D721Med (cell line): ENCODE measurements around the gene PLIN1.

Experiments
- DNase-seq: peaks from one replicate; pipeline ENCODE4 v3.0.0; 2011; ENCODE audit warnings: low spot score; ENCODE audit not compliant: insufficient read length
- FAIRE-seq: peaks from 2 replicates; lab custom pipeline; 2011; peaks lifted over from hg19 to GRCh38; lab: Jason Lieb, UNC
- CTCF ChIP-seq: IDR thresholded peaks from 2 replicates; pipeline ENCODE4 v1.5.1; 2012; ENCODE audit warnings: mild to moderate bottlenecking, control low read depth; ENCODE audit not compliant: insufficient read depth; ENCODE audit errors: missing control alignments

Gene PLIN1

GRCh38 chr15:89672221-89673164, 6.7 kb downstream of the PLIN1 start:
- no peak for TF ChIP-seq CTCF
- FAIRE-seq (no peak), DNase-seq (no peak)

GRCh38 chr15:89671687-89672086, 7.5 kb downstream of the PLIN1 start:
- DNase-seq, result no peak
- TF ChIP-seq CTCF, result no peak
- no peak for FAIRE-seq

- FAIRE-seq, result no peak
- no peak for TF ChIP-seq CTCF
- DNase-seq, result no peak
These were observed 8.1 kb downstream of the PLIN1 start for GRCh38 chr15:89670971-89671560.

GRCh38 chr15:89669941-89670340, 9.2 kb downstream of the PLIN1 start:
- DNase-seq (no peak), FAIRE-seq (no peak)
- no peak for TF ChIP-seq CTCF

- TF ChIP-seq CTCF, result no peak
- no peak for DNase-seq
- FAIRE-seq, result no peak
These were observed 9.8 kb downstream of the PLIN1 start for GRCh38 chr15:89669309-89669865.

GRCh38 chr15:89668171-89668570, 11.0 kb downstream of the PLIN1 start:
- TF ChIP-seq CTCF, result no peak
- DNase-seq (no peak), FAIRE-seq (no peak)

- no peak for TF ChIP-seq CTCF
These were observed 11.5 kb downstream of the PLIN1 start for GRCh38 chr15:89667706-89667960.

More at GRCh38 chr15:89667706-89667960, 11.5 kb downstream of the PLIN1 start:
- FAIRE-seq (no peak), DNase-seq (no peak)
